D721Med (cell line): ENCODE data around the gene SLC35B1.

Source experiments
- DNase-seq: peaks from one replicate; pipeline ENCODE4 v3.0.0; 2011; ENCODE audit warnings: low spot score; ENCODE audit not compliant: insufficient read length
- FAIRE-seq: peaks from 2 replicates; lab custom pipeline; 2011; peaks lifted over from hg19 to GRCh38; lab: Jason Lieb, UNC
- CTCF ChIP-seq: IDR thresholded peaks from 2 replicates; pipeline ENCODE4 v1.5.1; 2012; ENCODE audit warnings: mild to moderate bottlenecking, control low read depth; ENCODE audit not compliant: insufficient read depth; ENCODE audit errors: missing control alignments

Gene SLC35B1

GRCh38 chr17:49715216-49715615 is 7.5 kb upstream of the SLC35B1 start:
- FAIRE-seq (no peak), DNase-seq (no peak)
- no peak for TF ChIP-seq CTCF

- no peak for DNase-seq
- FAIRE-seq = no peak
- no peak for TF ChIP-seq CTCF
Measured at GRCh38 chr17:49708515-49709183, 885 bp upstream of the SLC35B1 start.

- DNase-seq (no peak), FAIRE-seq (no peak)
- TF ChIP-seq CTCF = peak; percentile 6
Measured at GRCh38 chr17:49707246-49707607, 537 bp downstream of the SLC35B1 start.

- DNase-seq (no peak), FAIRE-seq (no peak)
- TF ChIP-seq CTCF = no peak
Measured at GRCh38 chr17:49705254-49705653, 2.5 kb downstream of the SLC35B1 start.

GRCh38 chr17:49703557-49704277 is 4.0 kb downstream of the SLC35B1 start:
- no peak for DNase-seq
- peak; percentile 61 for TF ChIP-seq CTCF
- FAIRE-seq = no peak

GRCh38 chr17:49700960-49701359 is 6.8 kb downstream of the SLC35B1 start:
- DNase-seq (no peak), FAIRE-seq (no peak)
- TF ChIP-seq CTCF = no peak
